HG02642 (cell line): ENCODE measurements around the gene ATOH1.

Experiments used
- ATAC-seq: cut with Tn5 transposase; IDR thresholded peaks from one replicate; pipeline ENCODE4 v1.9.1; 2021; ENCODE audit warnings: mild to moderate bottlenecking; ENCODE audit not compliant: unreplicated experiment, poor library complexity

The ATOH1 gene, protein sequence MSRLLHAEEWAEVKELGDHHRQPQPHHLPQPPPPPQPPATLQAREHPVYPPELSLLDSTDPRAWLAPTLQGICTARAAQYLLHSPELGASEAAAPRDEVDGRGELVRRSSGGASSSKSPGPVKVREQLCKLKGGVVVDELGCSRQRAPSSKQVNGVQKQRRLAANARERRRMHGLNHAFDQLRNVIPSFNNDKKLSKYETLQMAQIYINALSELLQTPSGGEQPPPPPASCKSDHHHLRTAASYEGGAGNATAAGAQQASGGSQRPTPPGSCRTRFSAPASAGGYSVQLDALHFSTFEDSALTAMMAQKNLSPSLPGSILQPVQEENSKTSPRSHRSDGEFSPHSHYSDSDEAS

DNA sequence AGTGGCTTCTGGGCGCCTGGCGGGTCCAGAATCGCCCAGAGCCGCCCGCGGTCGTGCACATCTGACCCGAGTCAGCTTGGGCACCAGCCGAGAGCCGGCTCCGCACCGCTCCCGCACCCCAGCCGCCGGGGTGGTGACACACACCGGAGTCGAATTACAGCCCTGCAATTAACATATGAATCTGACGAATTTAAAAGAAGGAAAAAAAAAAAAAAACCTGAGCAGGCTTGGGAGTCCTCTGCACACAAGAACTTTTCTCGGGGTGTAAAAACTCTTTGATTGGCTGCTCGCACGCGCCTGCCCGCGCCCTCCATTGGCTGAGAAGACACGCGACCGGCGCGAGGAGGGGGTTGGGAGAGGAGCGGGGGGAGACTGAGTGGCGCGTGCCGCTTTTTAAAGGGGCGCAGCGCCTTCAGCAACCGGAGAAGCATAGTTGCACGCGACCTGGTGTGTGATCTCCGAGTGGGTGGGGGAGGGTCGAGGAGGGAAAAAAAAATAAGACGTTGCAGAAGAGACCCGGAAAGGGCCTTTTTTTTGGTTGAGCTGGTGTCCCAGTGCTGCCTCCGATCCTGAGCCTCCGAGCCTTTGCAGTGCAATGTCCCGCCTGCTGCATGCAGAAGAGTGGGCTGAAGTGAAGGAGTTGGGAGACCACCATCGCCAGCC lies at the start of gene ATOH1:
ATOH1 (plus strand) TSS at position 422 of the 663 bp plus-strand sequence; CDS start at position 596, 174 bp downstream.
- no peak for ATAC-seq

DNA sequence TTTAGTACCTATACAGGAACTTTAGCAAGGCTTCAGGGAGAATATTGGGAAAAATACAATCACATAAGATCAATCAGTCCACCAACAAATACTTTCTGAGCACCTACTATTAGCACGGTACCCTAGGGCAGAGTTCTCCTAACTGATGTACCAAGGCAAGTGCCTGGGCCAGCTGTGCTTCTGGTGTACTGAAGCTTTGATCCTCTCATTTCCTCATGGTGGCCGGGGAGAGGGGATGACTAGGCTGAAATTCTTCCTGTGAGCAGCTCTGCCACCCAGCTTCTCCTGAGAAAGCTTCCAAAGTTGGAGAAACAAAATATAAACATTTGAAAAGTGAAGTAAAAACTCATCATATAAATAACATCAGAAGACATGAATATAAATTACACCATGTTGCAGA lies 49.3 kb upstream of the ATOH1 start:
- no peak for ATAC-seq

DNA sequence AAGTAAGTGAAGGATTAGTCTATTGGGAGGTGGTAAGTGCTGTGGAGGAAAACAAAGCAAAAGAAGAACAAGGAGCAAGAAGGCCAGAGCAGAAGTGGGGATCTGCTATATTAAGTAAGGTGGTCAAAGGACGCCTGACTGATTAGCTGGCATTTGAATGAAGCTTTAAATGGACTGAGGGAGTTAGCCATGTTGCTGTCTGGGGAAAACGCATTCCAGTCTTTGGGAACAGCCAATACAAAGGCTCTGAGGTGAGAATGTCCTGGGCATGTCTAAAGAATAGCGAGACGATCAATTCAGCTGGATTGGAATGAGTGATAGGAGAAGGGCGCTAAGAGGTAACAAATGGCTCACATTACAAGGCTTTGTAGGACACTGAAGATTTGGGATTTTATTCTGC lies 48.5 kb upstream of the ATOH1 start:
- ATAC-seq = no peak

DNA sequence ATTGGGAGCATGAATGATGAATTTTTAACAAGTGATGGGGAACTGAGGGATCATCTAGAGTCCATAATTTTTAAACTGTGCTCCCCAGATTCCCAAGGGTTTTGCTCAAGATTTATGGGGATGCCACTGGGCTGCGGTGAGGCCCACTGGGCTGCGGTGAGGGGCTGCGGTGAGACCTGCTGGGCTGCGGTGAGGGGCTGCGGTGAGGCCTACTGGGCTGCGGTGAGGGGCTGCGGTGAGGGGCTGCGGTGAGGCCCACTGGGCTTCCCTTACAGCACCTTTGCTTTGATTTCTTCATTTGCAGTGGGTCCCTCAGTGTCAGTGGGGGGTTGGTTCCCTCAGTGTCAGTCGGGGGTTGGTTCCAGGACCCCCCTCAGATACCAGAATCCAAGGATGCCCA lies 47.4 kb upstream of the ATOH1 start:
- ATAC-seq = no peak

DNA sequence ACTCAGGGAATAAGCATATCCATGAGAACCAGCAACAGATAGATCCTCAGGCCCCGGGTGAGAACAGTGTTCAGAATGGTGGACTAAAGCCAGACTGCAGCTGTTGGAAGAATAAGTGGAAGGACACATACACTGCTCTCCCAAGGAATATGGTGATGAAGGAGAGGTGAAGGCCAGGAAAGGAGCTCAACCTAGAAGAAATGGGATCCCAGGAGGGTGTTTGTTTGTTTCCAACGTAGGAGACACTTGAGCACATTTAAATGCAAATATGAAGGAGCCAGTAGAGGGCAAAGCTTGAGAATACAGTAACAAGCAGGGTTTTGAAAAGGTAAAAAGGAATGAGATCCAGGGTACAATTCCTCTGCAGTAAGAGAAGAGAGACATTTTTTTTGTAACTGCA lies 42.4 kb upstream of the ATOH1 start:
- no peak for ATAC-seq

DNA sequence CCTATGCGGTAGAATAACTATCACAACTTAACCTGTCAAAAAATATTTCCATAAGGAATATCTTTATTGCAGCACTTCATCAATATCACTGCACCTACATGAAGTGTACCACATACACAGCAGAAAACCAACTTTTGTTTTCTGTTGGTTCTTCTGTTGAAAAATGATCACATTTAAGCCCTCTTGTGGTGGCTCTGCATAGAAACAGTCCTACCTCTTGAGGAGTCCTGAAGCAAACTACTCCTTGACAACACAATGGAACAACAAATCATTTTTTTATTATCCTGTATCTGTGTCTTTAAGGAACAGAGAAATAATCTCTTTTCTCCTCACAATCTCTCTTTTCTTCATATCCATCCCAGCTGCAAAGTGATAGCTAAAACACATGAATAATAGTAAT lies 39.8 kb upstream of the ATOH1 start:
- no peak for ATAC-seq

DNA sequence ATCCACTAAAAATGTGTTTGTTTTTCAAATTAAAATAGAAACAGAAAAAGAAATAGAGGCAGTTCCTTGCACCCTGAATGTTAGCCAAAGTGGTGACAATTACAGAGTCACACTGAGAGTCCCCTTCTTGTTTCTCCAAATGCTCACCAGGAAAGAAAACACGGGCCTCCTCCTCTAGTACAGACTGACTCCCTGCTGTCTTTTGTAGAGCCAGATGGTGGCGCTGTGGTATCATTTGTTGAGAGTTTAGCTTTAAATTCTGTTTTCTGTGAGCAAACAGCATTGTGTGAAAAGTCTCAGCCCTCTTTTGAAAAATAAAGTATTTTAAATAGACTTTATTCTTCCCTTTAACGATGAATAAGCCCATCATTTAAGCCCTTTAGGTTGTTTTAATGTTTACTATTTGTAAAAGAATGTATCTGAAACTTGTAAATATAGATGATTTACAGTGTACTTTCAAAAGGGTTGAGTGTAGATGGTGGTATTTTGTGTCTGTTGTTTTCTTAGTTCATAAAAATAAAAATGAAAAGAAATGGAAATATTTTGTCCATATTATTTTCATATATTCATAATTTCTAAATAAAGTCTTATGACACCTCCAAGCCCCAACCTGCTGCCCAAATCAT lies 36.9 kb upstream of the ATOH1 start:
- peak; percentile 88 for ATAC-seq

DNA sequence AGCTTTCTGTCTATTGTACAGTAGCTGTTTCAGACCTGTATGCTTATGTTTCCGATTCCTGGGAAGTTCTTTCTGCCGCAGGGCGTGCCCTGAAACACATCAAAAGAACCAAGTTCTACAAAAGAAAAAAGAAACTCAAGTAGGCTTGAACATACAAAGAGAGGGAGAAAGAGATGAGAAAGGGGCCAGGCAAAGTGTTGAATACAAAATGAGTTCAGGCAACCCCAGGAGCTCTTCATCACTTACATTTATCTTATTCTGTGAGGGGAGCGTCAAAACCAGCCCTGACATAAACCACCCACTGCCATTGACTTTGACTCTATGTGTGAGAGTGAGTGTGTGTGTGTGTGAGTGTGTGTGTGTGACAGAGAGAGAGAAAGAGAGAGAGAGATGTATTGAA lies 26.5 kb upstream of the ATOH1 start:
- no peak for ATAC-seq

DNA sequence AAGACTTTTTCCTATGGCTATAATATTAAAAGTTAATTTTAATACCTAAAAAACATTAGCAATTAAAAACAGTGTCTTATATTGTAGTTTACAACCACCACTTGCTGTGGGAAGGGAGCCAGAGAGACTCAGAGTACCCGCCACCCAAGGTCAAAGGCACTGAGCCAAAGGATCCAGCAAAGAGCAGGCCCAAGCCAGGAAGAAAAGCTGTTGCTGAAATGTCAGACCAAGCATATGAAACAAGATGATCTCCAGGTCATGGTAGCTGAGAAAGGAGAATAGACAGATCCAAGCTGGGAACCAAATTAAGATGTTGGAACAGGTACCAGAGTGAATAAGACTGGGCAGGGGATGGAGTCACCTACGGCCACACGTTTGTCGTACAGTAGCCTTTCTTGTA lies 18.8 kb upstream of the ATOH1 start:
- ATAC-seq = no peak

DNA sequence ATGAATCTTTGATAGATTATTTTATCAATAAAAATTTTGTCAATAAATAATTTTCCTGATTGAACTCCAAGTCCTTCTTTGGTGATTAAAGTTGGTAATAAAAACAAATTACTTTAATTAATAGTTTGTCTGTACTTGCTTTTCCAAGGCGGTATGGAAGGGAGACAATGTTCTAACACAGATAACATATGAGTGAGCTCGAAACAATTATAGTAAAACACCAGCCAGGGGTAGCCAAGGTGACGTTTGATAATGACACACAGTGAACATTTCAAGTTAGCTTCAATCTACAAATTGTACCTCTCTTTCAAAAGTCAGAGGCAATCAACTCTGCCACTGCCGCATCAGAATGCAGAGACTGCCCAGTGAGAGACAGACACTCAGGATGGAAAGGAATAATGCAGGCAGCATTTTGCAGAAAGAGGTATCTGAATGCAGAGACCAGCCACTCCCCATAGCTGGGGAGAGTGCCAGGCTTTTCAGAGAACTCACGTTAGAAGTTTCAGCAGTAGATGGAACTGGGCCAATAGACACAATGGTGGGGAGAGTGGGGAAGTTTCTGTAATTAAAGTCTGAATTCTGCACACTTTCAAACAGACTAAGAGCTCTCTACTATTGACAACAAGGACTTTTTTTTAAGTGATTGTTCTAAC lies 18.1 kb upstream of the ATOH1 start:
- no peak for ATAC-seq

DNA sequence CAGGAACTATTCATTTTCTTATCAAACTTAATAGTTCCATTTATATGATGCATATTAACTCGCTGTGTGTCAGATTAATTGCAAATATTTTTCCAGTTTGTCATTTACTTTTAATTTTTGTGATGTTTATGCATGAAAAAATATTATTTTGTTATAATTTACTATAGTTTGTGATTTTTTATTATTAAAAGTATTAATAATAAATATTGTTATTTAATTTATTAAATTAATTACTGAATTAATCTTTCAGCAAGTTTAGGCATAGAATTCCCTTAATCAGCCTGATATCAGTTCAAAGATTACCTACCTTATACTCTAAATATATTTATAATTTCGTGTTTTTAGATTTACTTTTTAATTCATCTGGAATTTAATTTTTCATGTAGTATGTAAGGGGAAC lies 15.5 kb upstream of the ATOH1 start:
- ATAC-seq = no peak

DNA sequence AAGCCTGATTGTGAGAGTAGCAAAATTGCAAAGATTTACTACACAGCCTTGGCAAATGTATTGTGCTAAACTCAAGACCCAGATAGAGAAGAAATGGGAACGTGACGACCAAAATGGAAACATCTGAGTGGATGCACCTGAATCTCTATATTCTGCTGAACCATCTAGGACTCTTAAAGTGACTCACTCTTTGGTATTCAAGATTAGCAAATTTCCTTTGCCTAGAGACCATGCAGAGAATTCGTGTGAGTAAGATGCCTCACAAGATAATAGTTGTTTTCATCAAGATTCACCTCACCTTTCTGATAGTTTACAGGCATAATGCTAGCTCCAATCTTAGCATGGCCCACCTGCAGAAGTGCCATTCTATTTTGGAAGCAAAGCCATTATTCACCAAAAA lies 14.4 kb upstream of the ATOH1 start:
- ATAC-seq = no peak

DNA sequence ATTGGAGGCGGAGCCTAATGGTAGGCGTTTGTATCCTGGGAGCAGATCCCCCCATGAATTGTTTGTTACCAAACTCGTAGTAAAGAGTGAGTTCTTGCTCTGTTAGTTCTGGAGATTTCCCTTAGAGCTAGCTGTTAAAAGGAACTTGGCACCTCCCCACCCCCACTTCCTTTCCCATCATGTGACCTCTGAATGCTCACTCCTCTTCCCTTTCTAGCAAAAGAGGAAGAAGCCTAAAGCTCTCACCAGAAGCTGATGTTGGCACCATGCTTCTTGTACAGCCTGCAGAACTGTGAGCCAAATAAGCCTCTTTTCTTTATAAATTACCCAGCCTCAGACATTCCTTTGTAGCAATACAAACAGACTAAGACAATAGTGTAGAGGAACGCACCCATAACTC lies 13.8 kb upstream of the ATOH1 start:
- ATAC-seq = no peak

DNA sequence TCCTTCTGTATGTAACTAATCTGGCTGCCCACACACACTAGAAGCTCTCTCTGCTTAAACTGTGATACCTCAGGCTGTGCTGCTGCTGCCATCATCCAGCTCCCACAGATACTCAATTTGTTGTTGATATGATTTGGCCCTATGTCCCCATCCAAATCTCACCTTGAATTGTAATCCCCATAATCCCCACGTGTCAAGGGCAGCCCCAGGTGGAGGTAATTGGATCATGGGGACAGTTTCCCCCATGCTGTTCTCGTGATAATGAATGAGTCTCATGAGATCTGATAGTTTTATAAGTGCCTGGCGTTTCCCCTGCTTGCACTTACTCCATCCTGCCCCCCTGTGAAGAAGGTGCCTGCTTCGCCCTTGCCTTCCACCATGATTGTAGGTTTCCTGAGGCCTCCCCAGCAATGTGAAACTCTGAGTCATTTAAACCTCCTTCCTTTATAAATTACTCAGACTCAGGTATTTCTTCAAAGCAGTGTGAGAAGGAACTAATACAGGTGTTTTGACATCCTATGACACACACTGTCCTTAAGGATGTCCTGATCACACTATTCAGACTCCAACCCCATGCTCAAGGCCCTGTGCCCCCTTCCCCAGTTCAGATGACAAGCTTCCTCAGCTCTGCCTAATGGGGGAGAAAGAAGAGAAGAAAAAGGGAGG lies 2.9 kb upstream of the ATOH1 start:
- no peak for ATAC-seq

DNA sequence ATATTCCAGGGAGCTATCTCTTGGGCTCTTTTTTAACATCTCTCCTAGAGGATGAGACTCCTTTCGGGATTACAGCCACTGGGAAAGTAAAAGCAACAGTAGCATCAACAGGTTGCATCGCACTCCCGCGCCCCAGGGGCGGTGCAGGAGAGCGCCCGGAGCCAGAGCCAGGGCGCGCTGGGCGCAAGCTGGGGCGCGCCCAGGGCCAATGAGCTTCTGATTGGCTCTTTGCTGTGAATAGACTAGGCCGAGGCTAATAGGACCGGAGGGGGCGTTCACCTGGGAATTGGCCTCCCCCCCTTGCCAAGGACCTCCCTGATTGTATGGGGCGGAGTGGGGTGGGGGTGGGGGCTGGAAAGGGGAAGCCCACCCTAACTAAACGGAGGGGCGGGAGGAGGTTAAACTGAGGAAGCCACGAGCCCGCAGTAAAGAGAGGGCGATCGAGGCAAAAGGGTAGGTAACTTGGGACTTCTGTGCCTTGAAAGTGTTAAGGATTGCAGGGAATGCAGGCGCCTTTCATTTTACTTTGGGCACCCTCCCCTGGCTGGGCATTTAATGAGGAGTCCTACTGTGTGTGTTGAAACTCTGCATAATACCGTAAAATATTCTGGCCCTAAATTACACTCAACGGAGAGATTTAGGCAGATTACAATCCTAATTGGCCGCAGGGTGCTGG lies 1.1 kb upstream of the ATOH1 start:
- ATAC-seq = no peak

DNA sequence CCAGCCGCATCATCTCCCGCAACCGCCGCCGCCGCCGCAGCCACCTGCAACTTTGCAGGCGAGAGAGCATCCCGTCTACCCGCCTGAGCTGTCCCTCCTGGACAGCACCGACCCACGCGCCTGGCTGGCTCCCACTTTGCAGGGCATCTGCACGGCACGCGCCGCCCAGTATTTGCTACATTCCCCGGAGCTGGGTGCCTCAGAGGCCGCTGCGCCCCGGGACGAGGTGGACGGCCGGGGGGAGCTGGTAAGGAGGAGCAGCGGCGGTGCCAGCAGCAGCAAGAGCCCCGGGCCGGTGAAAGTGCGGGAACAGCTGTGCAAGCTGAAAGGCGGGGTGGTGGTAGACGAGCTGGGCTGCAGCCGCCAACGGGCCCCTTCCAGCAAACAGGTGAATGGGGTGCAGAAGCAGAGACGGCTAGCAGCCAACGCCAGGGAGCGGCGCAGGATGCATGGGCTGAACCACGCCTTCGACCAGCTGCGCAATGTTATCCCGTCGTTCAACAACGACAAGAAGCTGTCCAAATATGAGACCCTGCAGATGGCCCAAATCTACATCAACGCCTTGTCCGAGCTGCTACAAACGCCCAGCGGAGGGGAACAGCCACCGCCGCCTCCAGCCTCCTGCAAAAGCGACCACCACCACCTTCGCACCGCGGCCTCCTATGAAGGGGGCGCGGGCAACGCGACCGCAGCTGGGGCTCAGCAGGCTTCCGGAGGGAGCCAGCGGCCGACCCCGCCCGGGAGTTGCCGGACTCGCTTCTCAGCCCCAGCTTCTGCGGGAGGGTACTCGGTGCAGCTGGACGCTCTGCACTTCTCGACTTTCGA lies 654 bp downstream of the ATOH1 start:
- ATAC-seq = no peak

DNA sequence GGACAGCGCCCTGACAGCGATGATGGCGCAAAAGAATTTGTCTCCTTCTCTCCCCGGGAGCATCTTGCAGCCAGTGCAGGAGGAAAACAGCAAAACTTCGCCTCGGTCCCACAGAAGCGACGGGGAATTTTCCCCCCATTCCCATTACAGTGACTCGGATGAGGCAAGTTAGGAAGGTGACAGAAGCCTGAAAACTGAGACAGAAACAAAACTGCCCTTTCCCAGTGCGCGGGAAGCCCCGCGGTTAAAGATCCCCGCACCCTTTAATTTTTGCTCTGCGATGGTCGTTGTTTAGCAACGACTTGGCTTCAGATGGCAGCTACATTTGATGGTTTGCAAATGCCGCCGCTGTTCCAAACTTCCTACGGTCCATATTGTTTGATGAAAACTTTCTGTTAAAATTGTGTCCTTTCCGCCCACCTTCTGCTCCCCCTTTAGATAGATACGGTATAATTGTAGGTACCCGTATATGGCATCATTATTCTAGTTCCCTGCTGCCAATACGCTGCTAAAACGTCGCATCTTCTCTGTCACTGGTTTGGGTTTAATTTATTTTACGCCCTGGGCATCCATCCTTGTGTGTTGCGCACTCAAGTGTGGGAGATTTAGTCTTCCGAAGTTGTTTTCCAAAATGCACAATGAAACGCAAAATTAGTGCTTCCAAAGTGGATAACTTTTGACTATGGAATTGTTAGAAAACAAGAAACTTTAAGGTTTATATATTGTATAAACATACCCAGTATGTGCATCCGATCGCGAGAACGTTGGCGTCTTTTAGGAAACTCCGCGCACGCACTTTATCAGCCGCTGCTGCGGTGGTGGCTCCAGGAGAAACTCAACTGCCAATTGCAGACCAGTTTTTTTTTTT lies 1.5 kb downstream of the ATOH1 start:
- ATAC-seq = no peak
